CD4-positive, alpha-beta memory T cell (primary cell): ENCODE measurements around the gene CDCA8. TPM values are rescaled to one million over a fixed set of nuclear protein-coding genes. Genes with fewer than 3 reads are reported as not detected.
A peak's percentile ranks its signal among the peaks of the same experiment; 100 is the strongest.

ENCODE experiments used
- CTCF ChIA-PET: fragments of 350-600 bp; sonication (Branson Sonifier 250); formaldehyde crosslinking; loops from one replicate; lab custom pipeline; 2021; ENCODE audit warnings: inconsistent platforms; ENCODE audit not compliant: partially characterized antibody; lab: Charles Lee
- POLR2A ChIA-PET: fragments of 350-600 bp; sonication (Branson Sonifier 250); formaldehyde crosslinking; loops from one replicate; lab custom pipeline; 2021; ENCODE audit not compliant: partially characterized antibody; lab: Charles Lee
- DNase-seq, 5 donors: peaks; one replicate each; pipeline versions ENCODE4 v3.0.0 to v3.0.0-alpha.2; 2020 to 2022; ENCODE audit warnings: mixed read lengths in 1 of 5
- H3K27ac ChIP-seq: one replicate; pipeline ENCODE4 v1.7.0; 2013; ENCODE audit warnings: low read depth, low read length
- H3K27me3 ChIP-seq: 2 replicates; pipeline ENCODE4 v1.7.0; 2013; ENCODE audit warnings: mild to moderate bottlenecking, low read length, moderate library complexity; ENCODE audit not compliant: insufficient read depth
- H3K36me3 ChIP-seq: 2 replicates; pipeline ENCODE4 v1.7.0; 2013; ENCODE audit warnings: mild to moderate bottlenecking, low read length, moderate library complexity; ENCODE audit not compliant: insufficient read depth
- H3K4me1 ChIP-seq: 2 replicates; pipeline ENCODE4 v1.7.0; 2013; ENCODE audit warnings: mild to moderate bottlenecking, low read length, moderate library complexity; ENCODE audit not compliant: insufficient read depth
- H3K4me3 ChIP-seq, 2 donors: one replicate each; pipeline ENCODE4 v1.7.0; 2013; ENCODE audit warnings: low read length in 2 of 2, mild to moderate bottlenecking in 1 of 2
- H3K9me3 ChIP-seq, 2 donors: one replicate each; pipeline ENCODE4 v1.7.0; 2013; ENCODE audit warnings: low read length in 2 of 2, control low read depth in 1 of 2; ENCODE audit not compliant: control insufficient read depth in 1 of 2
- H3K27ac Mint-ChIP-seq, 7 donors: one replicate each; pipeline ENCODE4 v1.8.0; 2020 to 2021; ENCODE audit warnings: mixed read lengths in 7 of 7, mild to moderate bottlenecking in 6 of 7, inconsistent platforms in 3 of 7, moderate library complexity in 3 of 7
- H3K27me3 Mint-ChIP-seq, 2 donors: one replicate each; pipeline ENCODE4 v1.8.0; 2020 to 2021; ENCODE audit warnings: mixed read lengths in 2 of 2
- H3K36me3 Mint-ChIP-seq, 2 donors: one replicate each; pipeline ENCODE4 v1.8.0; 2020 to 2021; ENCODE audit warnings: mixed read lengths in 2 of 2, inconsistent platforms in 1 of 2, mild to moderate bottlenecking in 1 of 2
- H3K4me1 Mint-ChIP-seq, 4 donors: one replicate each; pipeline ENCODE4 v1.8.0; 2020 to 2021; ENCODE audit warnings: mixed read lengths in 4 of 4, mild to moderate bottlenecking in 1 of 4
- H3K4me3 Mint-ChIP-seq, 8 donors: one replicate each; pipeline ENCODE4 v1.8.0; 2020 to 2021; ENCODE audit warnings: mixed read lengths in 8 of 8, mild to moderate bottlenecking in 7 of 8, moderate library complexity in 6 of 8, inconsistent platforms in 3 of 8
- H3K9me3 Mint-ChIP-seq, 8 donors: one replicate each; pipeline ENCODE4 v1.8.0; 2020 to 2021; ENCODE audit warnings: mixed read lengths in 8 of 8, mild to moderate bottlenecking in 5 of 8, inconsistent platforms in 3 of 8, moderate library complexity in 1 of 8
- intact Hi-C: fragments of 100-400 bp; cut with micrococcal nuclease; formaldehyde crosslinking; loops from one replicate; pipeline ENCODE4 v1.15.1; 2023
- polyA plus RNA-seq, 2 donors: library from polyadenylated mRNA; unstranded; fragments of 300-500 nt; fragmentation: Illumina TruSeq; gene quantifications; one replicate each; pipeline ENCODE4 v1.2.3, GENCODE V29; 2021
- total RNA-seq, 2 experiments: library from RNA; stranded (reverse); gene quantifications; one replicate each; pipeline ENCODE4 v1.2.3, GENCODE V29; 2021

The CDCA8 gene
- total and polyA plus RNA-seq, 4 experiments from 2014 or later = 0.61 to 2.7 (median 1.3) TPM

DNA sequence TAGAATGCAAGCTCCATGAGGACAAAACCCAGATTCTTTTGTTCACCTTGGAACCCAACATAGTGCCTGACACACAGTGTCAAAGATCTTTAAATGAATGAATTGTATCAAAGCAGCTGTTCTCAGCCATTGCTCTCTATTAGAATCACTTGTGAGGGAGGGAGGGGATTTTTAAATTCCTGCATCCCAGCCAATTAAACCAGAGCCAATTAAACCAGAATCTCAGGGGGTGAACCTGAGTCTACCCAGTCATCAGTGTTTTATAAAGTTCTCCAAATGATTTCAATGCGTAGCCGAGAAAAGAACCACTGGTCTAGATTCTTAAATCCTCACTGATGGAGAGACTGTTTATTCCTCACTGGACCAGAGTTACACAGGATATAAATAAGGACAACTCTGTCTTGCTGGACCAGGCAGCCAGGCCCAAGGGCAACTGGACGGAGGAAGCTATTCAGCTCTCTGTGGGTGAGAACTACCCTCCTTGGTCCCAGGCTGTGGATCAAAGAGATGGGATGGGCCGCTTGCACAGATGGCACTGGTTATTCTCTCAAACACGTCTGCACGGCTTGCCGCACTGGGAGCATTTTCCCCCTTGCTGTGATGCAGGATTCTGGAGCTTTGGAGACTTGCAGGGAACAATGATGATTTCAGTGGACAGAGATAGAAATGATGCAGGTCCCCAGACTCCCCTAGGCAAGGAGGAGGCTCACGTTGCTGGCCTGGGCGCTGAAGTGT, 20.0 kb upstream of the CDCA8 start:
- Histone ChIP-seq H3K27me3 (no peaks in the 10 kb centered on the region), H3K4me3 (no peak overlapping the region), H3K4me1 (peaks cover 26% of the 10 kb centered on the region), H3K27ac (no peak overlapping the region), H3K9me3 (no peaks in the 10 kb centered on the region), H3K36me3 (no peaks in the 10 kb centered on the region)
- Mint-ChIP-seq H3K36me3 (no peaks in the 10 kb centered on the region), H3K27me3 (peaks cover 1 to 4% of the 10 kb centered on the region in 2 donors), H3K4me1 (peaks cover 5 to 35% (median 26%) of the 10 kb centered on the region in 4 donors), H3K9me3 (no peaks in the 10 kb centered on the region), H3K4me3 (peak overlapping the region in 2 of 8 donors; percentile 10 to 31), H3K27ac (peak overlapping the region in 1 of 7 donors; percentile 42)
- ChIA-PET POLR2A (no interaction called here), CTCF (interaction anchor here (0.7 to 3.1 kb wide), 3 partner anchors 10 to 69 kb away, joined by 3 to 19 read pairs (median 3); no protein-coding TSS in a partner anchor)
- intact Hi-C loops = no loop called here
- no peak for DNase-seq

DNA sequence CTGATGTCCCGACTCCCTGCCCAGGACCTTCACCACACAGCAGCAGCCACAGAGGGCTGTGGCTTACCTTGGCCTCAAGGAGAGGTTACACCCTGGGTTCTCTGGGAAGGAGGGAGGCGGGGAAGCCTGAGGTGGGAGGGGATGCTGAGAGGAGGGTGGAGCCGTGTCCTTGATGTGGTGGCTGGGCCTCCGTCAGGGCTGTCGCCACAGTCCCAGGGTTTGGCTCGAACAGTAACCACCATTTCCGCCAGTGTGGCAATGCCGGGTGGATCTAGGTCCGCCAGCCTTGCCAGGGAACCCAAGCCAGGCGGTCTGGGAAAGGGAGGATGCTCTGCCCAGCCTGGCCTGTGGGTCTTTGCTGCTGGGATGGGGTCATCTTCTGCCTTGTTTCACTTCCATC, 18.4 kb upstream of the CDCA8 start:
- no peaks in the 10 kb centered on the region for H3K9me3 ChIP-seq
- H3K27ac Mint-ChIP-seq = peak overlapping the region; percentile 29 to 95 (median 81)
- H3K4me3 ChIP-seq = peak overlapping the region in 1 of 2 donors; percentile 29
- peak overlapping the region in 7 of 8 donors; percentile 65 to 86 (median 79) for H3K4me3 Mint-ChIP-seq
- CTCF ChIA-PET = interaction anchor here (0.6 to 3.1 kb wide), 3 partner anchors 9 to 873 kb away, joined by 3 to 19 read pairs (median 14); no protein-coding TSS in a partner anchor
- no peaks in the 10 kb centered on the region for H3K27me3 ChIP-seq
- no peaks in the 10 kb centered on the region for H3K36me3 Mint-ChIP-seq
- intact Hi-C loops = loop anchor here (1.0 to 2.0 kb wide), 2 partner anchors 18 to 71 kb away; partner anchors contain the start of gene CDCA8
- POLR2A ChIA-PET = interaction anchor here (0.7 to 1.7 kb wide), 3 partner anchors 16 to 160 kb away, joined by 3 to 6 read pairs (median 3); partner anchors contain the start of genes GNL2 and MEAF6
- no peaks in the 10 kb centered on the region for H3K9me3 Mint-ChIP-seq
- H3K4me1 ChIP-seq = peaks cover 26% of the 10 kb centered on the region
- peaks cover 5 to 35% (median 26%) of the 10 kb centered on the region in 4 donors for H3K4me1 Mint-ChIP-seq
- DNase-seq = peak; percentile 83 to 89 (median 85)
- H3K27ac ChIP-seq = no peak overlapping the region
- H3K27me3 Mint-ChIP-seq = peaks cover 1 to 4% of the 10 kb centered on the region in 2 donors
- no peaks in the 10 kb centered on the region for H3K36me3 ChIP-seq

DNA sequence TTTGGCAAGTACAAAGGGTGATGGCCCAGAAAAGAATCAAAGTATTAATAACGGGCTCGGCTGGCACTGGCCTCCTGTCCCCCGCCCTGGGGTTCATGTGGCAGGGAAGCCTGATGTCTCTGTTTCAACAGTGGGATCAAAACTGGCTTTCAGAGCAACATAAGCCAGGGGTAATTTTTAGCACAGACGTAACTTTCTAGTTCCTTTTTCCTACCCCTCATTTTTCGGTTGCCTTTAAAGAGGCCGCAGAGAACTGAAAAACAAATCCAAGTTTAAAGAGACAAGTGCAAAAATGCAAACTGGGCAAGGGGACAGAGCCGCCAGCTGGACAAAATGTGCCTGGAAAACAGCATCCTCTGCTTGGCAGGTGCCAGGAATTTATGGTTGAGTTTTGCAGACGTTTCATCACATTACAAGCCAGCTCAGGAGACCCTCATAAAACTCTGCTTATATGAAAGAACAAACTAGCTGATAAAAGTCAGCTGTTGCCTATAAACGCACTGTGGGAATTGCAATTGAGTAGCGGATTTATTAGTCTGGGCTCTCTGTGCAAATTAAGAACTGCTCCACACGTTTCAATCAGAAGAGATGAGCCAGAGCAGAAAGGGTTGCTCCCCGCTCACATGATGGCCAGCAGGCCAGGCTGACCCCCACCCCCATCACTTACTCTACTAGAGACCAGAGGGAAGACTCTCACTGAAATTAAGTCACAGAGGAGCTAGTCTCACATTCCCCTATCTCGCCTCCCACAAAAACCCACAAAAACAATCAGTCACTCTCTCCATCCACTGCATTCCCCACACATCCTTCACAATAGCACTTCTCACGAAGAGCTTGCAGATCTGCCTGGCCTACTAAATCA, 15.8 kb upstream of the CDCA8 start:
- Histone ChIP-seq H3K27me3 (no peaks in the 10 kb centered on the region), H3K4me3 (no peak overlapping the region), H3K9me3 (no peaks in the 10 kb centered on the region), H3K4me1 (peaks cover 26% of the 10 kb centered on the region), H3K27ac (no peak overlapping the region), H3K36me3 (no peaks in the 10 kb centered on the region)
- Mint-ChIP-seq H3K4me3 (no peak overlapping the region), H3K36me3 (peaks cover 4% of the 10 kb centered on the region in 2 donors), H3K27me3 (peaks cover 1 to 4% of the 10 kb centered on the region in 2 donors), H3K27ac (peak overlapping the region in 1 of 7 donors; percentile 5), H3K4me1 (peaks cover 5 to 32% (median 25%) of the 10 kb centered on the region in 4 donors), H3K9me3 (no peaks in the 10 kb centered on the region)
- intact Hi-C loops = no loop called here
- DNase-seq = no peak
- POLR2A ChIA-PET = no interaction called here
- CTCF ChIA-PET = interaction anchor here (1.0 to 1.6 kb wide), 4 partner anchors 71 to 189 kb away, joined by 3 read pairs; no protein-coding TSS in a partner anchor

GRCh38 chr1:37677143-37677439, 15.2 kb upstream of the CDCA8 start:
- H3K27ac Mint-ChIP-seq = no peak overlapping the region
- POLR2A ChIA-PET = no interaction called here
- Histone ChIP-seq H3K4me1 (peaks cover 27% of the 10 kb centered on the region), H3K27ac (no peak overlapping the region), H3K9me3 (no peaks in the 10 kb centered on the region), H3K36me3 (no peaks in the 10 kb centered on the region), H3K4me3 (no peak overlapping the region), H3K27me3 (no peaks in the 10 kb centered on the region)
- CTCF ChIA-PET = interaction anchor here (1.0 to 10.9 kb wide), 5 partner anchors 72 to 190 kb away, joined by 3 to 228 read pairs (median 3); no protein-coding TSS in a partner anchor
- peaks cover 4% of the 10 kb centered on the region in 2 donors for H3K36me3 Mint-ChIP-seq
- H3K4me3 Mint-ChIP-seq = no peak overlapping the region
- no peaks in the 10 kb centered on the region for H3K9me3 Mint-ChIP-seq
- peaks cover 6 to 31% (median 23%) of the 10 kb centered on the region in 4 donors for H3K4me1 Mint-ChIP-seq
- H3K27me3 Mint-ChIP-seq = peaks cover 0 to 2% of the 10 kb centered on the region in 2 donors
- intact Hi-C loops = no loop called here
- DNase-seq = no peak

GRCh38 chr1:37677808-37678207, 14.5 kb upstream of the CDCA8 start:
- H3K27me3 Mint-ChIP-seq = no peaks in the 10 kb centered on the region
- CTCF ChIA-PET = interaction anchor here (6.8 to 10.9 kb wide), 2 partner anchors 13 to 76 kb away, joined by 34 to 228 read pairs; partner anchors contain the start of gene CDCA8
- H3K9me3 Mint-ChIP-seq = no peaks in the 10 kb centered on the region
- peaks cover 9 to 28% (median 20%) of the 10 kb centered on the region in 4 donors for H3K4me1 Mint-ChIP-seq
- H3K36me3 Mint-ChIP-seq = peaks cover 6 to 10% of the 10 kb centered on the region in 2 donors
- Histone ChIP-seq H3K4me3 (no peak overlapping the region), H3K4me1 (peaks cover 24% of the 10 kb centered on the region), H3K9me3 (no peaks in the 10 kb centered on the region), H3K36me3 (peaks cover 4% of the 10 kb centered on the region), H3K27ac (no peak overlapping the region), H3K27me3 (no peaks in the 10 kb centered on the region)
- H3K27ac Mint-ChIP-seq = no peak overlapping the region
- H3K4me3 Mint-ChIP-seq = no peak overlapping the region
- POLR2A ChIA-PET = no interaction called here
- intact Hi-C loops = no loop called here
- no peak for DNase-seq

DNA sequence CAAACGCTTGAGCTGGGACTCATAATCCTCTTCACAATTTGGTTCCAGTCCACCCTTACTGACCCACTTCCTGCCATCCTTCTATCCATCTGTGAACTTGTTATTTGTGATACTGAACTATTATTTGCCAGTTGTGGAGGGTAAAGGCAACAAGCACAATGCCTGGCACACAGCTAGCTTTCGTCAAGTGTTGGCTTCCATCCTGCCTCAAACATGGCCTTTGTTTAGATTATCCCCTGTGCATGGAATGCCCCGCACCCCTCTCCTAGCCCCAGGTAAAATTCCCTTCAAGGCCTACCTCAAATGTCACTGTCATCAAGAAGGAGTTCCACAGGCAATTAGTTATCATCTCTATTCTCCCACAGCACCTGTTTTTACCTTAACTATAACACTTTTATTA, 11.4 kb upstream of the CDCA8 start:
- POLR2A ChIA-PET = no interaction called here
- no peaks in the 10 kb centered on the region for H3K27me3 Mint-ChIP-seq
- intact Hi-C loops = loop anchor here (5.0 to 10.0 kb wide), 2 partner anchors 979 to 1106 kb away; no protein-coding TSS in a partner anchor

More for the DNA sequence above, 11.4 kb upstream of the CDCA8 start:
- Mint-ChIP-seq H3K9me3 (no peaks in the 10 kb centered on the region), H3K36me3 (peaks cover 29 to 38% of the 10 kb centered on the region in 2 donors), H3K27ac (peak overlapping the region in 3 of 7 donors; percentile 4 to 71 (median 31)), H3K4me3 (no peak overlapping the region), H3K4me1 (peaks cover 3 to 11% (median 5%) of the 10 kb centered on the region in 4 donors)
- no peak for DNase-seq
- peaks cover 21% of the 10 kb centered on the region for H3K36me3 ChIP-seq
- H3K4me3 ChIP-seq = no peak overlapping the region
- H3K27ac ChIP-seq = no peak overlapping the region
- H3K9me3 ChIP-seq = no peaks in the 10 kb centered on the region
- CTCF ChIA-PET = interaction anchor here (1.2 to 10.9 kb wide), 10 partner anchors 10 to 227 kb away, joined by 3 to 228 read pairs (median 10); partner anchors contain the start of genes CDCA8, MEAF6 and MTF1
- peaks cover 3% of the 10 kb centered on the region for H3K4me1 ChIP-seq
- H3K27me3 ChIP-seq = no peaks in the 10 kb centered on the region
